GM19239 (cell line): ENCODE data around the gene CC2D2B.

ENCODE experiments used
- DNase-seq: peaks from one replicate; pipeline ENCODE4 v3.0.0; 2011; ENCODE audit warnings: low spot score; ENCODE audit not compliant: insufficient read length
- FAIRE-seq: peaks from 2 replicates; lab custom pipeline; 2011; peaks lifted over from hg19 to GRCh38; lab: Jason Lieb, UNC

The CC2D2B gene

DNA sequence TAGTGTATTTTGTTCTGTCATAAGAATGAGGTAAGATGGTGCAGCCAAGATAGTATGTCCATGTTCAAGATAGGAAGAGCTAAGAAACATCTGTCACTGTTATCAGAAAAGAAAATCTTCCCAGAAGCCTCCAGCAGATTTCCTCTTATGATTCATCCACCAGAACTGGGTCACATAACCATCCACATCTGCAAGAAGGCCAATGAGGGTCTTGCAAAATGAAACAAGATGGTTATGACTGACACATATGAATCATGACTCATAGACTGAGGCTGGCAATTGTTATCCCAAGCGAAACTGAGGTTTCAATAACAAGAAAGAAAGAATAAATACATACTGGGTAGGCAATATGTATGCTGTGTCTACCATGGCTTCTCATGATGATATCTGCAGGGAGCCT lies 165.9 kb downstream of the CC2D2B start:
- no peak for DNase-seq

DNA sequence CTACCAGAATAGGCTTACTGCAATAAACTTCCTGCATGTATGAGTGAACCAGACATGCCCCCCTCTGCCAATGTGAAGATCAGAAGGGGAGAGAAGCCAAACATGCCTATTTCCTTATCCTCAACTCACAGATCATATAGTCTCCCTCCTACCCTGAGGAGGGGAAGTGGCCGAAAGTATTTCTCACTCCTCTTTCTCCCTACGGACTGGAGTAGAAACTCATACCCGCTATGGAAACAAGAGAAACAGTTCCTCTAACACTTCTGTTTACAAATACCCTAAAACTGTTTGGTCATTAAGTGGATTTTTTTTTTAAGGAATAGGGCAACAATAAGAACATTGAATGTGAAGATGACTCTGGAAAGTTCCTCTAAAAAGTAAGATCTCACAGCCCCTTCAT lies 167.0 kb downstream of the CC2D2B start:
- no peak for DNase-seq
- no peak for FAIRE-seq

More for the DNA sequence above, 165.9 kb downstream of the CC2D2B start:
- no peak for FAIRE-seq

DNA sequence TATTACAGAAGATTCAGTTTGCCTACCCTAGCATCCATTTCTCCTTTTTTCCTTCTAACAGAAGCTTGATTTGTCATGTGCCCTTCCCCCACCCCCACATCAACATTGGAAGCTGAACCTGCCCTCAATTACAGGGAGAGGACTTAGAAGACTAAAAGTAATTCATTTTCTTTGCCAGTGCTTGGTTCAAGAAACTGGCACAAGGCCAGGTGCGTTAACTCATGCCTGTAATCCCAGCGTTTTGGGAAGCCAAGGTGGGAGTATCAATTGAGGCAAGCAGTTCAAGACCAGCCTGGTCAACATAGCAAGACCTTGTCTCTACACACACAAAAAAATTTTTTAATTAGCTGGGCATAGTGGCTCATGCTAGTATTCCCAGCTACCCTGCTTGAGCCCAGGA lies 168.2 kb downstream of the CC2D2B start:
- FAIRE-seq (no peak), DNase-seq (no peak)

DNA sequence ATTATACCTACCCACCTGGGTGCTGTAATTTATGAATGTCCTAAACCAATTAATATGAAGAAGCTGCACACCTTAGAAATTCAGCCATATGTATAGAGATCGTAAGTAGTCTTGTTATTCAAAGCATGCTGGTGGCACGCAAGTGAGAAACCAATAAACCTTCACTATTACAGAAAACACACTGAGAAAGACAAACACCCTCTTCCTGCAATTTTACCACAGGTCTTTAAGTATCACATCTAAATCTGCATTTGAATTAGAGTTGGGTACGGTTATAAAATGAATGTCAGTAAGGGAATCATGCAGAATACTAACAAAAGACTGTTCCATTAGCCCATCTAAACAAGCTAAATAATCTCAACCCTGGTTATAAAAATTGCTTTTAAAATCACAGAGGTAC lies 169.4 kb downstream of the CC2D2B start:
- FAIRE-seq (no peak), DNase-seq (no peak)

DNA sequence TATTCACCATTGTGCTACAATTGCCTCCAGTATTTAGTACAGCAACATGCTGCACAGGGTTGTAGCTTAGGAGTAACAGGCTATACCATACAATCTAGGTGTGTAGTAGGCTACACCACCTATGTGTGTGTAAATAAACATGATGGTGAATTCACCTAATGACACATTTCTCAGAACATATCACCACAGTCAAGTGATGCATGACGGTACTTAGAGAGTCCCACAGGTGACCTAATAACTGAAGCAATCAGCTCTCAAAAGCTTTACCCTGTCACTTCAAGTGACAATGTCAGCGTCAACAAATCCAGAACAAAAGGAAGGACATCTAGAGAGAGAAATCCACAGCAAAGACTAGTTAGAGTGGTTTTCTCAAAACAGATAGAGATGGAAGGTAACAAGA lies 174.4 kb downstream of the CC2D2B start:
- FAIRE-seq: no peak
- no peak for DNase-seq
